Glomerular visceral epithelial cell (primary cell): ENCODE results near the gene LANCL3.

ENCODE experiments used
- DNase-seq: peaks from one replicate; pipeline ENCODE4 v3.0.0-alpha.2; 2016; ENCODE audit errors: extremely low spot score

LANCL3 gene

GRCh38 chrX:37679888-37680287 is 108.4 kb downstream of the LANCL3 start:
- DNase-seq: no peak

GRCh38 chrX:37684426-37684825 is 113.0 kb downstream of the LANCL3 start:
- no peak for DNase-seq

- no peak for DNase-seq
Measured at GRCh38 chrX:37684973-37685372, 113.5 kb downstream of the LANCL3 start.

- peak; percentile 26 for DNase-seq
Measured at GRCh38 chrX:37685381-37686359, 114.2 kb downstream of the LANCL3 start, which contains the start of gene XK. Gene XK (plus strand): TSS chrX:37685791. CDS start chrX:37685962, 171 bp downstream.

GRCh38 chrX:37686369-37686995 is 115.0 kb downstream of the LANCL3 start:
- no peak for DNase-seq

- DNase-seq: no peak
Measured at GRCh38 chrX:37686996-37687395, 115.5 kb downstream of the LANCL3 start.

GRCh38 chrX:37690119-37690518 is 118.7 kb downstream of the LANCL3 start:
- no peak for DNase-seq

GRCh38 chrX:37692918-37693317 is 121.5 kb downstream of the LANCL3 start:
- no peak for DNase-seq

GRCh38 chrX:37697169-37697760 is 125.8 kb downstream of the LANCL3 start:
- no peak for DNase-seq

- DNase-seq: no peak
Measured at GRCh38 chrX:37701588-37701987, 130.1 kb downstream of the LANCL3 start.

- DNase-seq: no peak
Measured at GRCh38 chrX:37711991-37712390, 140.5 kb downstream of the LANCL3 start.

- DNase-seq: no peak
Measured at GRCh38 chrX:37712458-37712857, 141.0 kb downstream of the LANCL3 start.

GRCh38 chrX:37714479-37714878 is 143.0 kb downstream of the LANCL3 start:
- no peak for DNase-seq

- no peak for DNase-seq
Measured at GRCh38 chrX:37716602-37717001, 145.1 kb downstream of the LANCL3 start.

- DNase-seq: no peak
Measured at GRCh38 chrX:37717708-37718107, 146.2 kb downstream of the LANCL3 start.

- DNase-seq: no peak
Measured at GRCh38 chrX:37722595-37722994, 151.1 kb downstream of the LANCL3 start.

- DNase-seq: no peak
Measured at GRCh38 chrX:37726346-37726745, 154.9 kb downstream of the LANCL3 start.
